Neural crest cell (in vitro differentiated cells): ENCODE results near the gene SLC17A8. TPM values are rescaled to one million over a fixed set of nuclear protein-coding genes. Genes with fewer than 3 reads are reported as not detected.

ENCODE experiments used
- DNase-seq: peaks from one replicate; pipeline ENCODE4 v3.0.0; 2021; ENCODE audit warnings: low read depth, mixed read lengths, low spot score
- H3K27ac Mint-ChIP-seq: one replicate; pipeline ENCODE4 v1.8.0; 2021; ENCODE audit warnings: mild to moderate bottlenecking, mixed read lengths; ENCODE audit not compliant: unreplicated experiment
- H3K27me3 Mint-ChIP-seq: 2 replicates; pipeline ENCODE4 v1.8.0; 2021; ENCODE audit warnings: low read depth, mild to moderate bottlenecking, mixed read lengths
- H3K36me3 Mint-ChIP-seq: 2 replicates; pipeline ENCODE4 v1.8.0; 2021; ENCODE audit warnings: low read depth, mild to moderate bottlenecking, mixed read lengths
- H3K4me1 Mint-ChIP-seq: 2 replicates; pipeline ENCODE4 v1.8.0; 2021; ENCODE audit warnings: mixed read lengths
- H3K4me3 Mint-ChIP-seq: one replicate; pipeline ENCODE4 v1.8.0; 2021; ENCODE audit warnings: mild to moderate bottlenecking, mixed read lengths
- H3K9me3 Mint-ChIP-seq: 2 replicates; pipeline ENCODE4 v1.8.0; 2021; ENCODE audit warnings: mixed read lengths
- CTCF ChIP-seq: fragments of 200-600 bp; sonication (generic); conservative IDR thresholded peaks from 2 replicates; pipeline ENCODE4 v1.5.0; 2021; ENCODE audit warnings: antibody characterized with exemption, mild to moderate bottlenecking
- total RNA-seq: library from RNA; stranded (reverse); gene quantifications from 2 replicates; pipeline ENCODE4 v1.2.1, GENCODE V29; 2021

The SLC17A8 gene
- total RNA-seq, 1 donor from 2014 or later, result not detected

- Mint-ChIP-seq H3K4me1 (peaks cover 15% of the 10 kb centered on the region), H3K9me3 (no peaks in the 10 kb centered on the region), H3K27me3 (peaks cover 2% of the 10 kb centered on the region), H3K27ac (no peak overlapping the region), H3K4me3 (no peak overlapping the region), H3K36me3 (no peaks in the 10 kb centered on the region)
- no peak for DNase-seq
- TF ChIP-seq CTCF, result no peak
Measured at GRCh38 chr12:100360450-100360849, 3.6 kb downstream of the SLC17A8 start.

GRCh38 chr12:100364324-100364723 lies 7.5 kb downstream of the SLC17A8 start:
- H3K4me3 Mint-ChIP-seq, result no peak overlapping the region
- no peak overlapping the region for H3K27ac Mint-ChIP-seq
- peaks cover 2% of the 10 kb centered on the region for H3K9me3 Mint-ChIP-seq
- H3K36me3 Mint-ChIP-seq, result no peaks in the 10 kb centered on the region
- H3K27me3 Mint-ChIP-seq, result no peaks in the 10 kb centered on the region
- no peak for DNase-seq
- no peak for TF ChIP-seq CTCF
- no peaks in the 10 kb centered on the region for H3K4me1 Mint-ChIP-seq

- TF ChIP-seq CTCF, result no peak
- H3K4me3 Mint-ChIP-seq, result no peak overlapping the region
- H3K4me1 Mint-ChIP-seq, result no peaks in the 10 kb centered on the region
- H3K27me3 Mint-ChIP-seq, result no peaks in the 10 kb centered on the region
- peaks cover 6% of the 10 kb centered on the region for H3K9me3 Mint-ChIP-seq
- no peak for DNase-seq
- no peaks in the 10 kb centered on the region for H3K36me3 Mint-ChIP-seq
- no peak overlapping the region for H3K27ac Mint-ChIP-seq
Measured at GRCh38 chr12:100365411-100365810, 8.5 kb downstream of the SLC17A8 start.

GRCh38 chr12:100368066-100368465 lies 11.2 kb downstream of the SLC17A8 start:
- H3K27me3 Mint-ChIP-seq, result peaks cover 2% of the 10 kb centered on the region
- H3K27ac Mint-ChIP-seq, result no peak overlapping the region
- H3K36me3 Mint-ChIP-seq, result no peaks in the 10 kb centered on the region

GRCh38 chr12:100371146-100371545 lies 14.3 kb downstream of the SLC17A8 start:
- Mint-ChIP-seq H3K9me3 (peaks cover 6% of the 10 kb centered on the region), H3K36me3 (no peaks in the 10 kb centered on the region), H3K27ac (no peak overlapping the region), H3K4me3 (no peak overlapping the region), H3K4me1 (peaks cover 7% of the 10 kb centered on the region), H3K27me3 (peaks cover 6% of the 10 kb centered on the region)
- no peak for DNase-seq
- no peak for TF ChIP-seq CTCF

More at GRCh38 chr12:100368066-100368465, 11.2 kb downstream of the SLC17A8 start:
- H3K9me3 Mint-ChIP-seq, result peaks cover 6% of the 10 kb centered on the region
- no peak for DNase-seq
- H3K4me3 Mint-ChIP-seq, result no peak overlapping the region
- no peak for TF ChIP-seq CTCF
- H3K4me1 Mint-ChIP-seq, result peaks cover 4% of the 10 kb centered on the region
